Gastrocnemius medialis (tissue), 4 donors: Measurements from ENCODE around the gene POLD1. TPM values are rescaled to one million over a fixed set of nuclear protein-coding genes. Genes with fewer than 3 reads are reported as not detected.
A peak's percentile ranks its signal among the peaks of the same experiment; 100 is the strongest.
"Not testable (repeated sequence)": the region's sequence is repeated elsewhere in the genome, so short reads cannot be mapped to it uniquely, and the experiment has no call there.

Experiments
- ATAC-seq, 2 donors: fragments of 150-250 bp; one replicate each; pipeline ENCODE4 v1.9.1; 2016
- DNase-seq, 2 donors: peaks; one replicate each; pipeline ENCODE4 v3.0.0-alpha.2; 2019
- H3K27ac ChIP-seq, 4 donors: fragments of 200-600 bp; sonication (generic); 1 replicate in 1 of 4; 2 replicates in 3 of 4; pipeline ENCODE4 v1.5.1; 2016 to 2018; ENCODE audit warnings: mild to moderate bottlenecking in 2 of 4, moderate library complexity in 1 of 4
- H3K27me3 ChIP-seq, 3 donors: fragments of 200-600 bp; sonication (generic) in 2 of 3; 1 replicate in 1 of 3; 2 replicates in 2 of 3; pipeline versions ENCODE4 v1.5.1 to v1.6.0; 2016 to 2019; ENCODE audit warnings: mild to moderate bottlenecking in 1 of 3, moderate library complexity in 1 of 3
- H3K36me3 ChIP-seq, 2 donors: fragments of 200-600 bp; sonication (generic) in 1 of 2; one replicate each; pipeline ENCODE4 v1.5.1; 2017 to 2018
- H3K4me1 ChIP-seq, 2 donors: fragments of 200-600 bp; sonication (generic) in 1 of 2; one replicate each; pipeline ENCODE4 v1.5.1; 2016 to 2017; ENCODE audit warnings: mild to moderate bottlenecking in 2 of 2
- H3K4me3 ChIP-seq, 4 donors: fragments of 200-600 bp; sonication (generic) in 3 of 4; 1 replicate in 1 of 4; 2 replicates in 3 of 4; pipeline ENCODE4 v1.5.1; 2016 to 2019; ENCODE audit warnings: mild to moderate bottlenecking in 2 of 4
- H3K9me3 ChIP-seq, 3 donors: fragments of 200-600 bp; sonication (generic) in 2 of 3; 1 replicate in 1 of 3; 2 replicates in 2 of 3; pipeline ENCODE4 v1.5.1; 2016 to 2019
- POLR2A ChIP-seq, 2 donors: fragments of 450-650 bp; IDR thresholded peaks; one replicate each; pipeline ENCODE4 v1.6.1; 2017; ENCODE audit warnings: antibody characterized with exemption in 2 of 2, mild to moderate bottlenecking in 2 of 2, moderate library complexity in 2 of 2
- in situ Hi-C, 4 donors: fragments of 200-750 bp; cut with MboI; loops; one replicate each; pipeline versions ENCODE4 v1.15.0 to v1.8.0; 2017; ENCODE audit warnings: low sequenced_read_pairs in 4 of 4
- intact Hi-C: fragments of 100-400 bp; cut with DNase I; formaldehyde crosslinking; loops from one replicate; pipeline ENCODE4 v1.15.1; 2023; ENCODE audit warnings: low total_unique reads
- total RNA-seq, 4 donors: library from RNA; depleted of rRNA; stranded (reverse); fragments of >200 nt; gene quantifications; one replicate each; pipeline versions ENCODE4 v1.1.0 to v1.2.3, GENCODE V29; 2016
- TF ChIP-seq, protein P1 (sequence below), 5 experiments: fragments of 450-650 bp in 3 of 5; fragments of 200-600 bp in 2 of 5; sonication (generic) in 2 of 5; IDR thresholded peaks in 4 of 5; conservative IDR thresholded peaks in 1 of 5; 1 replicate in 4 of 5; 2 replicates in 1 of 5; pipeline ENCODE4 v1.5.1; 2016 to 2019; ENCODE audit warnings: antibody characterized with exemption in 5 of 5, mild to moderate bottlenecking in 3 of 5, moderate library complexity in 3 of 5

POLD1 gene
- total RNA-seq, 4 donors from 2014 or later = 4.0 to 18.3 (median 6.0) TPM

DNA sequence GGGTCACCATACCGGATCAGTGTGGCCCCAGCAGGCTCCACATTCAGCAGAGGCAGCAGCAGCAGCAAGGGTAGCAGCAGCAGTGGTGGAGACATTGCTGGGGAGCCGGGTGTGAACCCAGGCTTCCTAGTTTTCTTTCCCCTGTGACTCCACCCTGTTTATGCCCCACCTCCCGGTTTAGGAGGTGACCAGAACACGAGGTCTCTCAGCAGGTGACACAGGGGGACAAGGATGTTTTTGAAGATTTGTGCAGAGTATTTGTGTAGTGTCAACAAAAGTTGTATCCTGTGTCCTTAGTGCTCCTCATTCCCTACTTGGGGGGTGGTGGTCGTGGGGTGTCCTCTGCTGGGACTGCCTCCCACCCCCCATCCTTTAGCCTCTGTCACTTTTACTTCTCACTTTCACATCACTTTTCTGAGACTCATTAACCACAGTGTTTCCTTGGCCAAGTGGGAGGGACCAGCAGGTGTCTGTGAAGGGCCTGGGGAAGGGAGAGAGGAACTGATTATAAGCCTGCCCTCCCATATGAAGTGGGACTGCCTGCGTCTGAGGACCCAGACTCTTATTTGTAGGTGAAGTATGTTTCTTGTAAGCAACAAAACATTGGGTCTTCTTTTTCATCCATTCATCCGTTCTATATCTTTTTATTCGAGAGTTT is 39.4 kb upstream of the POLD1 start:
- DNase-seq (no peak), ATAC-seq (no peak)
- TF ChIP-seq, protein P1, sequence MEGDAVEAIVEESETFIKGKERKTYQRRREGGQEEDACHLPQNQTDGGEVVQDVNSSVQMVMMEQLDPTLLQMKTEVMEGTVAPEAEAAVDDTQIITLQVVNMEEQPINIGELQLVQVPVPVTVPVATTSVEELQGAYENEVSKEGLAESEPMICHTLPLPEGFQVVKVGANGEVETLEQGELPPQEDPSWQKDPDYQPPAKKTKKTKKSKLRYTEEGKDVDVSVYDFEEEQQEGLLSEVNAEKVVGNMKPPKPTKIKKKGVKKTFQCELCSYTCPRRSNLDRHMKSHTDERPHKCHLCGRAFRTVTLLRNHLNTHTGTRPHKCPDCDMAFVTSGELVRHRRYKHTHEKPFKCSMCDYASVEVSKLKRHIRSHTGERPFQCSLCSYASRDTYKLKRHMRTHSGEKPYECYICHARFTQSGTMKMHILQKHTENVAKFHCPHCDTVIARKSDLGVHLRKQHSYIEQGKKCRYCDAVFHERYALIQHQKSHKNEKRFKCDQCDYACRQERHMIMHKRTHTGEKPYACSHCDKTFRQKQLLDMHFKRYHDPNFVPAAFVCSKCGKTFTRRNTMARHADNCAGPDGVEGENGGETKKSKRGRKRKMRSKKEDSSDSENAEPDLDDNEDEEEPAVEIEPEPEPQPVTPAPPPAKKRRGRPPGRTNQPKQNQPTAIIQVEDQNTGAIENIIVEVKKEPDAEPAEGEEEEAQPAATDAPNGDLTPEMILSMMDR (IDR thresholded peaks at IDR 0.05 in 4 of 5, conservative IDR thresholded peaks at IDR 0.05 in 1 of 5) = no peak
- no peak for TF ChIP-seq POLR2A (IDR thresholded peaks at IDR 0.05)
- Histone ChIP-seq H3K27me3 (no peaks in the 10 kb centered on the region), H3K9me3 (no peaks in the 10 kb centered on the region), H3K27ac (no peak overlapping the region), H3K4me1 (no peaks in the 10 kb centered on the region), H3K4me3 (no peak overlapping the region), H3K36me3 (no peaks in the 10 kb centered on the region)
- intact Hi-C loops = no loop called here
- in situ Hi-C loops = no loop called here

DNA sequence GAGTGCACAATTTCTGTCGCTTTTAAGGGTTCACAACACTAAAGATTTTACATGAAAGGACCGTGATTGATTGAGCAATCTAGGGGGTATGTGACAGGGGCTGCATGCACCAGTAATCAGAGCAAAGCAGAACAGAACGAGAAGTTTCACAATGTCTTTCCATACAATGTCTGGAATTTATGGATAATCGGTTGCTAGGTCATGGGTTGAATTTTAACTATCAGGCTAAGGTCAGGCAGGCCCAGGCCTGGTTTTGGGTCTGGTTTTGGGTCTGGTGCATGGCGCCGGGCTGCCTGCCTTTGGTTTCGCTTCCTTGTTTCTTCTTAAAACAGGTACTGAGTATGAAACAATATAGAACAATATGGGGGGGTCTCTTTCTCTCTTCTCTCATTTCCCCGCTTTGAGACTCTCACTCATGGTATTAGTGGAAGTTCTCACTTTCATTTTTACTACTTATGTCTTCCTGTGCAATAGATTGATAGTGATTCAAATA is 37.0 kb upstream of the POLD1 start:
- H3K27ac ChIP-seq, DNase-seq, H3K9me3 ChIP-seq, ATAC-seq, H3K36me3 ChIP-seq, H3K4me1 ChIP-seq, H3K4me3 ChIP-seq, intact Hi-C loops, in situ Hi-C loops, H3K27me3 ChIP-seq: not testable (repeated sequence)

DNA sequence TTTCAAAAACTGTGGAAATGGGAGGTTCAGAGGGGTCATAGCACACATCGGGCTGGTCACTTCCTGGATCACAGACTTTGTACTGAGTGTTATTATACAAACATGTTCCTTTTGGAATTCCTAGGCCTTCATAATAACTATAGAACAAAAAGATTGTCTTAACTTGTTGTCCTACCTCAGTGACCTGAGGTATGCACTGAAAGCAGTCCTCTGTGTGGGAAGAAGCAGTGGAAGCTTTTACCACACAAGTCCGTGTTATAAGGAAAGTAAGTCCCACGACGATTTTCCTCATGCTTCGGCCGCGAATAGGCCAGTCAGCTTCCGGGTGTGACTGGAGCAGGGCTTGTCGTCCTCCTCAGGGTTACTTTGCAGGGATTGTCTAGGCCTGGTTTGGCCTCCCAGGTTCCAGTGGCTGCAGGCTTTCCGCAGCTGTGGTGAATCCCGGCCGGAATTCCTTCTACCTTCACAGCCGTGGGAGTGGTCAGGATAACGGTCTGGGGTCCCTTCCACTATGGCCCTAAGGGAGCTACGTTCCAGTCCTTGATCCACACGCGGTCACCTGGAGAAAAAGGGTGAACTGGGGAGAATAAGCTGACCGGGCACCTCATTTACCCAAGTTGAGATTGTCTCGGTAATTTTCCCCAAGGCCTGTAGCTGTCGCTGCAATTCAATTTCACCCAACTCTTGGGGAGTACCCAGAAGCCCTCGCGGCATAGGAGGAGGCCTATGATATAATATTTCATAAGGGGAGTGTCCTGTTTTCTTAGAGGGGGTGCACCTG is 34.7 kb upstream of the POLD1 start:
- no peaks in the 10 kb centered on the region for H3K36me3 ChIP-seq
- H3K9me3 ChIP-seq = no peaks in the 10 kb centered on the region
- no peaks in the 10 kb centered on the region for H3K27me3 ChIP-seq
- TF ChIP-seq, protein P1 (IDR thresholded peaks at IDR 0.05 in 4 of 5, conservative IDR thresholded peaks at IDR 0.05 in 1 of 5) = no peak
- no peak for TF ChIP-seq POLR2A (IDR thresholded peaks at IDR 0.05)
- no peak for ATAC-seq
- peak overlapping the region in 1 of 4 donors; percentile 6 for H3K27ac ChIP-seq
- in situ Hi-C loops = loop anchor here in 2 of 4 donors (10.0 to 25.0 kb wide), 2 partner anchors 113 to 435 kb away; no protein-coding TSS in a partner anchor
- no peaks in the 10 kb centered on the region for H3K4me1 ChIP-seq
- no peak overlapping the region for H3K4me3 ChIP-seq
- no peak for DNase-seq
- intact Hi-C loops = no loop called here

DNA sequence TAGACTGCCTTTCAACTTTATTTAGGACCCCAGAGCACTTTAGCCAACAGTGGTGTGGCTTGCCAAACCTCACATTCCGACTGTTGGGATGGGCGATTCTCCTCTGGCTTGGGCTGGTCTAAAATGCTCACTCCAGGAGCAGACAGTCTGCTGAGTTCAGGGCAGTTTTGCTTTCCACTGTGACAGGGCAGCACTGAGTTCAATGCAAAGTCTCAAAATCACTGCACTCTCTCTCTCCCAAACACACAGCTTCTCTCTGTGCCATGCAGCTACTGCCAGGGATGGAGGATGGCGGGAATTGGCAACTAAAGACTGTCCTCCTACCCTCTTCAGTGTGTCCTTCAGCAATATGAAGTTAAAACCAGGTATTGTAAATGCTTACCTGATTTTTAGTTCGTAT is 31.9 kb upstream of the POLD1 start:
- Histone ChIP-seq H3K4me1 (no peaks in the 10 kb centered on the region), H3K4me3 (no peak overlapping the region), H3K9me3 (no peaks in the 10 kb centered on the region), H3K27me3 (no peaks in the 10 kb centered on the region), H3K36me3 (no peaks in the 10 kb centered on the region), H3K27ac (no peak overlapping the region)
- intact Hi-C loops (no loop called here), in situ Hi-C loops (loop anchor here in 2 of 4 donors (10.0 to 25.0 kb wide), 2 partner anchors 110 to 433 kb away; no protein-coding TSS in a partner anchor)
- DNase-seq (no peak), ATAC-seq (no peak)
- TF ChIP-seq POLR2A (IDR thresholded peaks at IDR 0.05) = no peak
- TF ChIP-seq, protein P1 (IDR thresholded peaks at IDR 0.05 in 4 of 5, conservative IDR thresholded peaks at IDR 0.05 in 1 of 5) = no peak

DNA sequence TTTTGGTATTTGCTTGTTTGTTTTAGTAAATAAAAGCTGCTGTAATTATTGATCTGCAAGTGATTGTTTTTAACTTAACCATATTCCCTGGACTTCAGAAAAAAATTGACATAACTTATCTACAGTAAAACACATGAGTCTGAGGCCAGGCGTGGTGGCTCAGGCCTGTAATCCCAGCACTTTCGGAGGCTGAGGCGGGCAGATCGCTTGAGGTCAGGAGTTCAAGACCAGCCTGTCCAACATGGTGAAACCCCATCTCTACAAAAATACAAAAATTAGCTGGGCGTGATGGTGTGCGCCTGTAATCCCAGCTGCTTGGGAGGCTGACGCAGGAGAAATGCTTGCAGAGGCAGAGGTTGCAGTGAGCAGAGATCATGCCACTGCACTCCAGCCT is 30.7 kb upstream of the POLD1 start:
- H3K27me3 ChIP-seq, H3K27ac ChIP-seq, ATAC-seq, H3K9me3 ChIP-seq, intact Hi-C loops, H3K4me3 ChIP-seq, H3K4me1 ChIP-seq, H3K36me3 ChIP-seq, DNase-seq: not testable (repeated sequence)
- in situ Hi-C loops = loop anchor here in 2 of 4 donors (10.0 to 25.0 kb wide), 2 partner anchors 109 to 431 kb away; no protein-coding TSS in a partner anchor
